ENCODE data around the gene ITIH1. TPM values are rescaled to one million over a fixed set of nuclear protein-coding genes. Genes with fewer than 3 reads are reported as not detected.

Gene ITIH1
- total RNA-seq, 3 donors from 2014 or later (not counting 1 experiment from before 2014, with no cell fraction given), result 0.56 TPM; not detected in 2

DNA sequence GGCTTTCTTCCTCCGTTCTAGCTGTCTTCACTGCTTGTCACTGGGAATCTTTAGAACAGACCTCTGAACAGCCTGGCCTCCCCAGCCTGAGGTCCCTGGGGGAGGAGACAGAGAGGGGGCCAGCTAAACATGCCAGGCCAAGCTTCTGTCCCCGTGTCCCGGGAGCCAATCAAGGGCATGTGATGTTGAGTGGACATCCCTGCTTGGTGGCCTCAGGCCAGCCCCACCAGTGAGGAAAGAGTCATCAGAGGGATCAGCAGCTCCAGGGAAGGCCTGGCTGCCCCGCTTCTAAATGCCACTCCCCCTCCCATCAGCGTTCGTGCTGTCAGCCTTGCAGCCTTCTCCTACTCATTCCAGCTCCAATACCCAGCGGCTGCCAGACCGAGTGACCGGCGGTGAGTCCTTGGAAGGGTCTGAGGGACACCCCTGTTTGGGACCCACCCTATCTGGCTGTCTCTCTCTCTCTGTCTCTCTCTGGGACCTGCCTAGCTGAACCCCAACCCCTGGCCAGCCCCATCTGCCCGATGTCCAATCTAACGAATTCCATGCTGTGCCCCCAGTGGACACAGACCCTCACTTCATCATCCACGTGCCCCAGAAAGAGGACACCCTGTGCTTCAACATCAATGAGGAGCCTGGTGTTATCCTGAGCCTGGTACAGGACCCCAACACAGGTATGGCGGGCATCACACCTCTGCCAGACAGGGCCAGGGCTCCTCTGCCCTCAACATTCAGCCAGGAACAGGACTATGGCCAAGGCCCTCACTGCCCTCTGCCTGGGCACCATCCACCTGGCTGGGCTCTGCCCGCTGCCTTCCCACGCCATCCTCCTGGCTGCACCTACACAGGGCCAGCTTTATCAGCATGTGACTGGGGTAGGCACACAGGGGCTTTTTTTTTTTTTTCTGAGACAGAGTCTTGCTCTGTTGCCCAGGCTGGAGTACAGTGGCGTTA lies 10.6 kb downstream of the ITIH1 start:
- H3K4me1 Mint-ChIP-seq, result peaks cover 0 to under 1% of the 10 kb centered on the region in 2 donors
- no peaks in the 10 kb centered on the region for H3K9me3 Mint-ChIP-seq
- Histone ChIP-seq H3K27me3 (ENCODE audit: control insufficient read depth, insufficient read depth, low read length) (no peaks in the 10 kb centered on the region), H3K4me1 (ENCODE audit: control insufficient read depth, insufficient read depth, low read length) (no peaks in the 10 kb centered on the region), H3K4me3 (ENCODE audit: low read length) (no peak overlapping the region), H3K9me3 (ENCODE audit: control insufficient read depth, insufficient read depth, low read length) (no peaks in the 10 kb centered on the region), H3K36me3 (ENCODE audit: control insufficient read depth, insufficient read depth, low read length) (no peaks in the 10 kb centered on the region), H3K27ac (ENCODE audit: low read length) (no peak overlapping the region)
- DNase-seq (no peak), ATAC-seq (no peak)
- H3K27ac Mint-ChIP-seq, result no peak overlapping the region
- WGBS (ENCODE audit: insufficient coverage), result 92% methylated on average over 17 of the region's 17 CpGs
- no peak overlapping the region for H3K4me3 Mint-ChIP-seq
- H3K27me3 Mint-ChIP-seq (ENCODE audit: low read depth in 2 of 2), result no peaks in the 10 kb centered on the region
- intact Hi-C loops (cut with micrococcal nuclease), result no loop called here
- TF ChIP-seq, protein P1, sequence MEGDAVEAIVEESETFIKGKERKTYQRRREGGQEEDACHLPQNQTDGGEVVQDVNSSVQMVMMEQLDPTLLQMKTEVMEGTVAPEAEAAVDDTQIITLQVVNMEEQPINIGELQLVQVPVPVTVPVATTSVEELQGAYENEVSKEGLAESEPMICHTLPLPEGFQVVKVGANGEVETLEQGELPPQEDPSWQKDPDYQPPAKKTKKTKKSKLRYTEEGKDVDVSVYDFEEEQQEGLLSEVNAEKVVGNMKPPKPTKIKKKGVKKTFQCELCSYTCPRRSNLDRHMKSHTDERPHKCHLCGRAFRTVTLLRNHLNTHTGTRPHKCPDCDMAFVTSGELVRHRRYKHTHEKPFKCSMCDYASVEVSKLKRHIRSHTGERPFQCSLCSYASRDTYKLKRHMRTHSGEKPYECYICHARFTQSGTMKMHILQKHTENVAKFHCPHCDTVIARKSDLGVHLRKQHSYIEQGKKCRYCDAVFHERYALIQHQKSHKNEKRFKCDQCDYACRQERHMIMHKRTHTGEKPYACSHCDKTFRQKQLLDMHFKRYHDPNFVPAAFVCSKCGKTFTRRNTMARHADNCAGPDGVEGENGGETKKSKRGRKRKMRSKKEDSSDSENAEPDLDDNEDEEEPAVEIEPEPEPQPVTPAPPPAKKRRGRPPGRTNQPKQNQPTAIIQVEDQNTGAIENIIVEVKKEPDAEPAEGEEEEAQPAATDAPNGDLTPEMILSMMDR (IDR thresholded peaks at IDR 0.05), result no peak
- H3K36me3 Mint-ChIP-seq, result no peaks in the 10 kb centered on the region

- 86% methylated on average over 16 of the region's 16 CpGs for WGBS (ENCODE audit: insufficient coverage)
- ATAC-seq, result no peak
Measured at GRCh38 chr3:52788890-52789745, 11.7 kb downstream of the ITIH1 start.

GRCh38 chr3:52789746-52790040 lies 12.3 kb downstream of the ITIH1 start:
- Histone ChIP-seq H3K4me3 (ENCODE audit: low read length) (no peak overlapping the region), H3K4me1 (ENCODE audit: control insufficient read depth, insufficient read depth, low read length) (no peaks in the 10 kb centered on the region), H3K27ac (ENCODE audit: low read length) (no peak overlapping the region), H3K36me3 (ENCODE audit: control insufficient read depth, insufficient read depth, low read length) (no peaks in the 10 kb centered on the region), H3K27me3 (ENCODE audit: control insufficient read depth, insufficient read depth, low read length) (no peaks in the 10 kb centered on the region), H3K9me3 (ENCODE audit: control insufficient read depth, insufficient read depth, low read length) (no peaks in the 10 kb centered on the region)
- ATAC-seq (no peak), DNase-seq (no peak)
- intact Hi-C loops (cut with micrococcal nuclease), result no loop called here
- no peaks in the 10 kb centered on the region for H3K27me3 Mint-ChIP-seq (ENCODE audit: low read depth in 2 of 2)
- no peaks in the 10 kb centered on the region for H3K9me3 Mint-ChIP-seq
- no peaks in the 10 kb centered on the region for H3K36me3 Mint-ChIP-seq
- H3K4me1 Mint-ChIP-seq, result no peaks in the 10 kb centered on the region
- no peak overlapping the region for H3K4me3 Mint-ChIP-seq
- WGBS (ENCODE audit: insufficient coverage), result 89% methylated on average over 6 of the region's 6 CpGs
- TF ChIP-seq, protein P1 (IDR thresholded peaks at IDR 0.05), result no peak
- no peak overlapping the region for H3K27ac Mint-ChIP-seq

More at GRCh38 chr3:52788890-52789745, 11.7 kb downstream of the ITIH1 start:
- H3K4me3 ChIP-seq (ENCODE audit: low read length), result no peak overlapping the region
- no peaks in the 10 kb centered on the region for H3K9me3 Mint-ChIP-seq
- H3K4me3 Mint-ChIP-seq, result no peak overlapping the region
- no peaks in the 10 kb centered on the region for H3K36me3 ChIP-seq (ENCODE audit: control insufficient read depth, insufficient read depth, low read length)
- H3K4me1 Mint-ChIP-seq, result no peaks in the 10 kb centered on the region
- H3K9me3 ChIP-seq (ENCODE audit: control insufficient read depth, insufficient read depth, low read length), result no peaks in the 10 kb centered on the region
- TF ChIP-seq, protein P1 (IDR thresholded peaks at IDR 0.05), result no peak
- H3K27ac ChIP-seq (ENCODE audit: low read length), result no peak overlapping the region
- no peaks in the 10 kb centered on the region for H3K36me3 Mint-ChIP-seq
- H3K27me3 ChIP-seq (ENCODE audit: control insufficient read depth, insufficient read depth, low read length), result no peaks in the 10 kb centered on the region
- intact Hi-C loops (cut with micrococcal nuclease), result no loop called here
- H3K4me1 ChIP-seq (ENCODE audit: control insufficient read depth, insufficient read depth, low read length), result no peaks in the 10 kb centered on the region
- H3K27me3 Mint-ChIP-seq (ENCODE audit: low read depth in 2 of 2), result no peaks in the 10 kb centered on the region
- DNase-seq, result no peak
- H3K27ac Mint-ChIP-seq, result no peak overlapping the region
